Ishikawa (cell line): ENCODE measurements around the gene JMJD8.

Experiments
- CEBPB ChIP-seq: IDR thresholded peaks from 2 replicates; pipeline ENCODE4 v1.6.1; 2012
- CREB1 ChIP-seq: IDR thresholded peaks from 2 replicates; pipeline ENCODE4 v1.6.1; 2012; ENCODE audit warnings: low read depth
- EGR1 ChIP-seq: IDR thresholded peaks from 2 replicates; pipeline ENCODE4 v1.6.1; 2012
- EP300 ChIP-seq: IDR thresholded peaks from 2 replicates; pipeline ENCODE4 v1.6.1; 2012; ENCODE audit warnings: borderline replicate concordance
- FOXM1 ChIP-seq: IDR thresholded peaks from 2 replicates; pipeline ENCODE4 v1.6.1; 2012; ENCODE audit warnings: low read depth, borderline replicate concordance
- MAX ChIP-seq: IDR thresholded peaks from 2 replicates; pipeline ENCODE4 v1.6.1; 2012
- NFIC ChIP-seq: IDR thresholded peaks from 2 replicates; pipeline ENCODE4 v1.6.1; 2012
- RAD21 ChIP-seq: IDR thresholded peaks from 2 replicates; pipeline ENCODE4 v1.6.1; 2012; ENCODE audit warnings: low read depth
- REST ChIP-seq: IDR thresholded peaks from 2 replicates; pipeline ENCODE4 v1.6.1; 2012; ENCODE audit warnings: low read depth, mild to moderate bottlenecking
- TAF1 ChIP-seq: IDR thresholded peaks from 2 replicates; pipeline ENCODE4 v1.6.1; 2012; ENCODE audit warnings: low read depth, mild to moderate bottlenecking
- TCF12 ChIP-seq: IDR thresholded peaks from 2 replicates; pipeline ENCODE4 v1.6.1; 2012; ENCODE audit warnings: low read depth
- TEAD4 ChIP-seq: IDR thresholded peaks from 2 replicates; pipeline ENCODE4 v1.6.1; 2012
- USF1 ChIP-seq: IDR thresholded peaks from 2 replicates; pipeline ENCODE4 v1.6.1; 2012
- YY1 ChIP-seq: IDR thresholded peaks from 2 replicates; pipeline ENCODE4 v1.6.1; 2012; ENCODE audit warnings: low read depth
- ZBTB7A ChIP-seq: IDR thresholded peaks from 2 replicates; pipeline ENCODE4 v1.6.1; 2012; ENCODE audit warnings: low read depth

Gene JMJD8

GRCh38 chr16:674968-675883 lies 8.9 kb downstream of the JMJD8 start, which contains the start of gene RHBDL1:
TSS of gene RHBDL1 (plus strand) at chr16:675671. CDS start at chr16:675791, 120 bp downstream.
- TF ChIP-seq REST (no peak), TAF1 (no peak), NFIC (peak; percentile 17; the same call in 1 of the 2 replicates)

- no peak for TF ChIP-seq EGR1
- TF ChIP-seq CEBPB: no peak
- no peak for TF ChIP-seq FOXM1
- no peak for TF ChIP-seq TAF1
- TF ChIP-seq TEAD4: no peak
- no peak for TF ChIP-seq REST
- TF ChIP-seq ZBTB7A: no peak
- TF ChIP-seq NFIC: no peak
- TF ChIP-seq USF1: no peak
- no peak for TF ChIP-seq MAX
- no peak for TF ChIP-seq CREB1
- TF ChIP-seq RAD21: no peak
- TF ChIP-seq YY1: no peak
- TF ChIP-seq TCF12: no peak
- TF ChIP-seq EP300: no peak
These were observed 9.8 kb downstream of the JMJD8 start for GRCh38 chr16:674214-674881.

GRCh38 chr16:673399-673991 lies 10.6 kb downstream of the JMJD8 start:
- TF ChIP-seq USF1: no peak
- TF ChIP-seq ZBTB7A: 0 out of 2 replicates have a peak, but pooled peaks have one; percentile 39
- TF ChIP-seq CEBPB: no peak

GRCh38 chr16:672851-673250 lies 11.3 kb downstream of the JMJD8 start:
- TF ChIP-seq YY1 (no peak), FOXM1 (no peak), RAD21 (no peak), CEBPB (no peak), TCF12 (no peak), ZBTB7A (no peak), REST (no peak), CREB1 (no peak), TAF1 (no peak), TEAD4 (no peak), EP300 (no peak), NFIC (no peak), USF1 (no peak), MAX (no peak), EGR1 (no peak)
